T-helper 2 cell treated with Interferon-gamma antibody and Interleukin-4, amounts not matched to agents 5 μg/mL and 100 μg/mL, for 36 hours (primary cell): ENCODE data around the gene SPTBN2.

Source experiments
- DNase-seq: peaks from one replicate; pipeline ENCODE4 v3.0.0; 2021; ENCODE audit warnings: low spot score
- H3K27ac Mint-ChIP-seq: one replicate; pipeline ENCODE4 v1.8.0; 2021; ENCODE audit warnings: mild to moderate bottlenecking, mixed read lengths
- H3K27me3 Mint-ChIP-seq: one replicate; pipeline ENCODE4 v1.8.0; 2021; ENCODE audit warnings: low read depth, mixed read lengths
- H3K36me3 Mint-ChIP-seq: one replicate; pipeline ENCODE4 v1.8.0; 2021; ENCODE audit warnings: low read depth, mixed read lengths
- H3K4me1 Mint-ChIP-seq: one replicate; pipeline ENCODE4 v1.8.0; 2021; ENCODE audit warnings: low read depth, mixed read lengths
- H3K4me3 Mint-ChIP-seq: one replicate; pipeline ENCODE4 v1.8.0; 2022; ENCODE audit warnings: mild to moderate bottlenecking, moderate library complexity, mixed read lengths
- H3K9me3 Mint-ChIP-seq: one replicate; pipeline ENCODE4 v1.8.0; 2021; ENCODE audit warnings: mixed read lengths

Gene SPTBN2

DNA sequence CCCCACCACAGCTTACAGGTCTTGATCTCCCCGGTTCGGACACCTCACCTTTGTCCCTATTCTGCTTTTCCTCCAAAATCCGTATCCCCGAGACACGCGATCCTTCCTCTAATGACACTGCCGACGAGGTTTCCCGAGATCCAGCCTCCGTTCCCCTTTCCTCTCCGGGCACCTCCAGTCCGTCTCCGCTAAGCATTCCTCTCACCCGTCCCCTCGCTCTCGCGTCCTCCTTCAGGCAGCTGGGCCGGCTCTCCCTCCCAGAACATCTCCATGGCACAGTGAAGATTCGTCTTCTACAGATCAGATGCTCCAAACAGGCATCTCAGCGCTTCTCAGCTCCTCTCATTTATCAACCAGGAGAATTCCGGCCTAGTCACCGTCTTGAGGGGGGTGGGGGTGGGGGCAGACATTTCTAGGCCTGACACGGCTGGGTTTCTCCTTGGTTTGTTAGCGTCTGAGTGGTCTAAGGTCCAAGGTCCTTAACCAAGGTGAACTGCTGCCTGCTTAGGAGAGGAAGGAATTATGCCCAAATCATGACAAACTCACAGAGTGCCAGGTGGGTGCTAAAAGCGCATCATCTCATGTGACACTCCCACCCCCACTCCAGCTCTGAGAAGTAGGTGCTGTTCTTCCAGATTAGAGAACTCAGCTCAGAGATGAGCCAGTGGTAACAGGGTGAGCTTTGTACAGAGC, at the start of gene SPTBN2:
SPTBN2 (minus strand) TSS at position 524 of the 693 bp plus-strand sequence. CDS start 7,976 bp downstream, outside the sequence.
- Mint-ChIP-seq H3K27ac (peak within 1 kb of the TSS; percentile 28), H3K27me3 (peaks cover 77% of the 10 kb centered on the region), H3K4me3 (peak within 1 kb of the TSS; percentile 82), H3K4me1 (peaks cover 11% of the 10 kb centered on the region), H3K36me3 (peaks cover 6% of the 10 kb centered on the region), H3K9me3 (no peaks in the 10 kb centered on the region)
- DNase-seq = no peak

- no peaks in the 10 kb centered on the region for H3K36me3 Mint-ChIP-seq
- H3K4me3 Mint-ChIP-seq = no peak overlapping the region
- no peaks in the 10 kb centered on the region for H3K9me3 Mint-ChIP-seq
- H3K27ac Mint-ChIP-seq = no peak overlapping the region
- no peaks in the 10 kb centered on the region for H3K4me1 Mint-ChIP-seq
- H3K27me3 Mint-ChIP-seq = no peaks in the 10 kb centered on the region
- no peak for DNase-seq
Measured at GRCh38 chr11:66768818-66769217, 39.8 kb upstream of the SPTBN2 start.

DNA sequence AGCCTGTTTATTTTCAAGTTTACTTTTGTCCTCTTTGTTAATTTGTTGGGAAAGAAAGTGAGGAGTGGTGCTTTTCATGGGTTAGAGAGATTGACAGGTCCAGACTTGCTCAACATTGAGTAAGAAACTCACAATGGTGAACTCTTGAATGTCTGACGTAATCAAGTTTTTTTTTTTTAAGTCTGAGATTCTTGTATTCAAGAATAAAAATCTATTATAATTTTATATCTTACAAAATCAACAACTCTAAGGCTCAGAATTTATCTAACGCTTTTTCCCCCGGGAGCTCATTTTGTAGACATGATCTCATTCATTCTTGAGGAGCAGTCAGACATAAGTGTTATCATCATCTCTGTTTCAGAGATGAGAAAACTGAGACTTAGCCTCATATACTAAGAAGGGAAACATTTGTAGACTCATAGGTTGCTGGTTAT, 39.1 kb upstream of the SPTBN2 start:
- Mint-ChIP-seq H3K36me3 (no peaks in the 10 kb centered on the region), H3K27me3 (no peaks in the 10 kb centered on the region), H3K27ac (no peak overlapping the region), H3K4me3 (no peak overlapping the region), H3K4me1 (no peaks in the 10 kb centered on the region), H3K9me3 (no peaks in the 10 kb centered on the region)
- no peak for DNase-seq

DNA sequence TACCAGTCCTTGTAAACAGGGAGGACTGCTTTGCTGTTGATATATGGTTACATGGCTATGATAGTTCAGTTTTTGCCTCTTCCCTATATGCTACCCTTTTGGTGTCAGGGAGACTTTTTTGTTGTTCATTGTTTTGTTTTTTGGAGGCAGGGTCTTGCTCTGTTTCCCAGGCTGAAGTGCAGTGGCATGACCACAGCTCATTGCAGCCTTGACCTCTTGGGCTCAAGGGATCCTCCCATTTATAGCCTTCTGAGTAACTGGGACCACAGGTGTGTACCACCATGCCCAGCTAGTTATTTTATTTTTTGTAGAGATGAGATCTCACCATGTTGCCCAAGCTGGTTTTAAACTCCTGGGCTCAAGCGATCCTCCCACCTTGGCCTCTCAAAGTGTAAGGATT, 38.6 kb upstream of the SPTBN2 start:
- H3K9me3 Mint-ChIP-seq = no peaks in the 10 kb centered on the region
- H3K4me3 Mint-ChIP-seq = no peak overlapping the region
- DNase-seq = no peak
- H3K36me3 Mint-ChIP-seq = no peaks in the 10 kb centered on the region
- H3K4me1 Mint-ChIP-seq = no peaks in the 10 kb centered on the region
- no peaks in the 10 kb centered on the region for H3K27me3 Mint-ChIP-seq
- H3K27ac Mint-ChIP-seq = no peak overlapping the region

DNA sequence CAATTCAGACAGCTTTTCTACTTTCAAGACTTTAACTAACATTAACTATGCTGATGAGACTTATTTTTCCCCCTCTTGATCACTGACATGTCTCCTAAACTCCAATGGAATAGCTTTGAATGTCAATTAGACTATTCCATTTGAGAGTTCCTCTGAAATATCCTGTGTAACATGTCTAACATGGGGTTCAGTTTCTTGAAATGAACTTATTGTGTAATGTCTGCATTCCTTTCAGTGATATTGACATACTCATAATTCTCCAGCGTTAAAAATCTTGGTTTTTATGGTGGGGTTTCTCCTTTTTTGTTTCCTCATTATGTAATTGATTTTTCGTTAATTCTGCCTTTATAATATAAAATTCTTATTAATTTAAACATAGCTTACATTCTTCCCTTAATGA, 37.7 kb upstream of the SPTBN2 start:
- H3K27me3 Mint-ChIP-seq = no peaks in the 10 kb centered on the region
- no peaks in the 10 kb centered on the region for H3K4me1 Mint-ChIP-seq
- no peak for DNase-seq
- H3K36me3 Mint-ChIP-seq = no peaks in the 10 kb centered on the region
- H3K4me3 Mint-ChIP-seq = no peak overlapping the region
- H3K27ac Mint-ChIP-seq = no peak overlapping the region
- no peaks in the 10 kb centered on the region for H3K9me3 Mint-ChIP-seq

DNA sequence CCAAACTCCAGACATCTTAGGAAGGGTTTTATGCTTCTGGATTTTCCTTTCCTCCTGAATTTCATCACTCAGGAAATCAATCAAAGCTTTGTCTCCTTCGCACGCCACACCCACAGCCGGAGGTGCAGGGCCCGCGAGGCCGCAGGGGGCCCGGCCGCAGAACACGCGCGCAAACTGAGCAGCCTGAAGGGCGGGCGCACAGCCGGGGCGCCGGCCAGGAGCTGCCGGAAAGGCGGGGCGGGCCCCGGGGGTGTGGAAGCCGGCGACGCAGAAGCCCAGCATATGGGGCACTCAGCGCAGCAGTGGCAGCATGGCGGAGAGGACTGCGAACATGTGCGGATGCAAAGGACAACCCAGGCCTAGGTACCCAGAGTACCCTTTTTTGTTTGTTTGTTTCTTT, 33.1 kb upstream of the SPTBN2 start:
- no peak overlapping the region for H3K27ac Mint-ChIP-seq
- no peak for DNase-seq
- no peaks in the 10 kb centered on the region for H3K27me3 Mint-ChIP-seq
- no peak overlapping the region for H3K4me3 Mint-ChIP-seq
- no peaks in the 10 kb centered on the region for H3K4me1 Mint-ChIP-seq
- H3K9me3 Mint-ChIP-seq = no peaks in the 10 kb centered on the region
- peaks cover 2% of the 10 kb centered on the region for H3K36me3 Mint-ChIP-seq

- H3K4me3 Mint-ChIP-seq = no peak overlapping the region
- no peak for DNase-seq
- no peaks in the 10 kb centered on the region for H3K27me3 Mint-ChIP-seq
- H3K9me3 Mint-ChIP-seq = no peaks in the 10 kb centered on the region
- no peaks in the 10 kb centered on the region for H3K4me1 Mint-ChIP-seq
- no peak overlapping the region for H3K27ac Mint-ChIP-seq
- H3K36me3 Mint-ChIP-seq = no peaks in the 10 kb centered on the region
Measured at GRCh38 chr11:66752148-66752547, 23.1 kb upstream of the SPTBN2 start.

DNA sequence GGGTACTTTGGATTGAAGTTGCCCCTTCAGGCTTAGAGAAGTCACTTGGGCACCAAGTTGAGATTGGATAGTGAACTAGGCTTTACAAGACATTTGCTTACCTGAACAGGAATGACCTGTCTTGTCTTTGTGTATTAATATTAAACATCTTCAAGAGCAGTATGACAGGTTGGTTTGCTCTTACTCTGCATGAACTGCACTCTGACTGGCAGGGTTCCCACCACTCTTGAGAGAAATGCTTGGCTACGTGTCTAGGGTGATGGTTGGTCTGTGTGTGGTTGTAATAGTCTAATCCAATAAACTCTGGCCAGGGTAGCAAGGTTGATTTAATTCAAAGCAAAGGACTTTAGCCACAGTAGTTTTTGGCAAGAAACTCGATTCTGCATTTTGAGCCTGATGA, 20.1 kb upstream of the SPTBN2 start:
- H3K27ac Mint-ChIP-seq = no peak overlapping the region
- no peaks in the 10 kb centered on the region for H3K9me3 Mint-ChIP-seq
- H3K4me1 Mint-ChIP-seq = peaks cover 2% of the 10 kb centered on the region
- H3K36me3 Mint-ChIP-seq = no peaks in the 10 kb centered on the region
- no peak overlapping the region for H3K4me3 Mint-ChIP-seq
- DNase-seq = no peak
- H3K27me3 Mint-ChIP-seq = peaks cover 2% of the 10 kb centered on the region

- H3K36me3 Mint-ChIP-seq = no peaks in the 10 kb centered on the region
- H3K27me3 Mint-ChIP-seq = peaks cover 2% of the 10 kb centered on the region
- peaks cover 2% of the 10 kb centered on the region for H3K4me1 Mint-ChIP-seq
- H3K4me3 Mint-ChIP-seq = no peak overlapping the region
- no peak overlapping the region for H3K27ac Mint-ChIP-seq
- no peaks in the 10 kb centered on the region for H3K9me3 Mint-ChIP-seq
- DNase-seq = no peak
Measured at GRCh38 chr11:66747480-66747879, 18.5 kb upstream of the SPTBN2 start.

- Mint-ChIP-seq H3K4me3 (peak overlapping the region; percentile 92), H3K36me3 (no peaks in the 10 kb centered on the region), H3K27ac (peak overlapping the region; percentile 7), H3K27me3 (peaks cover 3% of the 10 kb centered on the region), H3K4me1 (peaks cover 2% of the 10 kb centered on the region), H3K9me3 (peaks cover 9% of the 10 kb centered on the region)
- DNase-seq = peak; percentile 30
Measured at GRCh38 chr11:66745356-66746235, 16.6 kb upstream of the SPTBN2 start.

GRCh38 chr11:66744485-66745355, 15.7 kb upstream of the SPTBN2 start:
- H3K4me3 Mint-ChIP-seq = peak overlapping the region; percentile 92
- peak overlapping the region; percentile 87 for H3K27ac Mint-ChIP-seq
- H3K4me1 Mint-ChIP-seq = peaks cover 2% of the 10 kb centered on the region
- DNase-seq = peak; percentile 94
- peaks cover 13% of the 10 kb centered on the region for H3K9me3 Mint-ChIP-seq
- H3K36me3 Mint-ChIP-seq = no peaks in the 10 kb centered on the region
- H3K27me3 Mint-ChIP-seq = peaks cover 3% of the 10 kb centered on the region

DNA sequence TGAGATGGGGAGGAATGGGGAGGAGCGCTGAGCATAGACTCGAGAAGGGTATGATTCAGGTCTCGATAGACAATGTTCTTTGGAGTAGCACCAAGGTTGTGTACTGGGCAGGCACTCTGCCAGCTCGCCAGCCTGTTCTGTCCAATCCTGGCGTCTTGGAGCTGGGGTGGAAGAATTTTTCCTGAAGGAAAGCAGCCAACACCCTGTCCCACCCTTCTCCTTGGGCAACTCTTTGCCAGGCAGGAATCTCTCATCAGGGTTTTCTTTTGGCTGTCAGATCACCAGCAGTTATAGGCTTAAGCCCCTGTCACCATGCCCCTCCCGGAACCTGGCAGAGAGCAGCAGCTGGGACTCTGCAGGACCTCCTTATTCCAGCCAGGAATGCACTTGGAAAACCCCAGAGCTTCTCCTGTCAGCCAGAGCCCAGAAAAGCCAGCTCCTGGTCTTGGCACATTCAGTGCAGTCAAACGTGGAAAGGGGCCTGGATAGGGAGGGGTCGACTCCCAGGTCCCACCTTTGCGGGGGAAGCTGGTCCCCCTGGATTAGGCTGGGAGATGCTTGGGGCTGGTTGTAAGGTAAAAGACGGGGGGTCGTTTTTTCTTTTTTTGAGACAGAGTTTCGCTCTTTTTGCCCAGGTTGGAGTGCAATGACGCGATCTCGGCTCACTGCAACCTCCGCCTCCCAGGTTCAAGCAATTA, 14.4 kb upstream of the SPTBN2 start:
- peaks cover 3% of the 10 kb centered on the region for H3K27me3 Mint-ChIP-seq
- H3K4me1 Mint-ChIP-seq = peaks cover 2% of the 10 kb centered on the region
- H3K4me3 Mint-ChIP-seq = peak overlapping the region; percentile 92
- H3K9me3 Mint-ChIP-seq = peaks cover 13% of the 10 kb centered on the region
- H3K36me3 Mint-ChIP-seq = no peaks in the 10 kb centered on the region
- peak overlapping the region; percentile 36 for H3K27ac Mint-ChIP-seq
- no peak for DNase-seq

GRCh38 chr11:66741153-66741552, 12.1 kb upstream of the SPTBN2 start:
- H3K4me3 Mint-ChIP-seq = no peak overlapping the region

More at GRCh38 chr11:66741153-66741552, 12.1 kb upstream of the SPTBN2 start:
- Mint-ChIP-seq H3K27ac (no peak overlapping the region), H3K9me3 (peaks cover 13% of the 10 kb centered on the region), H3K27me3 (peaks cover 16% of the 10 kb centered on the region), H3K36me3 (no peaks in the 10 kb centered on the region), H3K4me1 (peaks cover 2% of the 10 kb centered on the region)
- no peak for DNase-seq
